ENCODE measurements around the gene SLC9A3. TPM values are rescaled to one million over a fixed set of nuclear protein-coding genes. Genes with fewer than 3 reads are reported as not detected.

SLC9A3 gene
- polyA plus RNA-seq, 1 of the 3 experiments (the other 2 are of a cell fraction) = 1.9 TPM

DNA sequence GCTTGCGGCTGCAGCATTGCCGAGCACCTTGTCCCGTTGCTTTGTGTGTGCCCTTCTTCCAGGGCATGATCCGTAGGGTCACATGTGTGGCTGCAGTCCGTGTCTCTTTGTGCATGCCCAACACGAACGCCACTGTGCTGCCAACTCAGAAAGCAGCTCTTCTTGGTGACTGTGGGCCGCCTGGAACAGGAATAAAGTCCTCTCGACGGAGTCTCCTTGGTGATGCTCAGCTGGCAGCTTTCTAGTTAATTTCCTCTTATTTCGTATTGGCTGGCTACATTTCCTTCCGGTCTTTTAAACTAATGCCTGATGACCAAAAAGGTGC lies 75.5 kb downstream of the SLC9A3 start:
- no peaks in the 10 kb centered on the region for H3K27me3 ChIP-seq (ENCODE audit: insufficient read depth)
- no peak overlapping the region for H3K9ac ChIP-seq
- H3F3A ChIP-seq (replicated peaks; ENCODE audit: insufficient read depth) = no peaks in the 10 kb centered on the region
- H3K9me2 ChIP-seq = no peaks in the 10 kb centered on the region
- peaks cover 42% of the 10 kb centered on the region for H3K79me2 ChIP-seq (ENCODE audit: insufficient read depth)
- no peak overlapping the region for H3K4me2 ChIP-seq
- peaks cover 11% of the 10 kb centered on the region for H3K9me3 ChIP-seq
- WGBS (ENCODE audit: low lambda C conversion rate) = 94% methylated on average over 12 of the region's 12 CpGs
- no peak overlapping the region for H3K27ac ChIP-seq (ENCODE audit: low read depth in 2 of 2, low read length in 1 of 2)
- no peak for TF ChIP-seq ZBTB33 (IDR thresholded peaks at IDR 0.05; ENCODE audit: borderline replicate concordance, low read depth)
- no peak for TF ChIP-seq ELF1 (IDR thresholded peaks at IDR 0.05)
- no peak for TF ChIP-seq CHD2 (IDR thresholded peaks at IDR 0.05; ENCODE audit: low read length, partially characterized antibody)
- no peak for TF ChIP-seq EZH2phosphoT487 (IDR thresholded peaks at IDR 0.05; ENCODE audit: borderline replicate concordance, low read depth)
- TF ChIP-seq RCOR1 (IDR thresholded peaks at IDR 0.05; ENCODE audit: low read length) = no peak
- no peak for TF ChIP-seq TEAD4 (IDR thresholded peaks at IDR 0.05; ENCODE audit: borderline replicate concordance, insufficient read depth)
- no peak for TF ChIP-seq FOXM1 (IDR thresholded peaks at IDR 0.05; ENCODE audit: low read depth)
- TF ChIP-seq TAF1 (IDR thresholded peaks at IDR 0.05; ENCODE audit: borderline replicate concordance, low read depth, low read length) = no peak
- TF ChIP-seq USF1 (IDR thresholded peaks at IDR 0.05; ENCODE audit: borderline replicate concordance, low read depth) = no peak
- TF ChIP-seq EP300 (IDR thresholded peaks at IDR 0.05; ENCODE audit: borderline replicate concordance in 1 of 2, low read depth in 1 of 2, low read length in 1 of 2) = no peak
- TF ChIP-seq TCF12 (IDR thresholded peaks at IDR 0.05) = no peak
- no peak for TF ChIP-seq REST (IDR thresholded peaks at IDR 0.05; ENCODE audit: low read depth, low read length)
- no peak for TF ChIP-seq RAD21 (IDR thresholded peaks at IDR 0.05; ENCODE audit: low read length)
- no peak for TF ChIP-seq NFIC (IDR thresholded peaks at IDR 0.05; ENCODE audit: borderline replicate concordance)
- TF ChIP-seq RXRA (IDR thresholded peaks at IDR 0.05; ENCODE audit: borderline replicate concordance, low read depth) = no peak
- no peak for TF ChIP-seq GABPA (IDR thresholded peaks at IDR 0.05; ENCODE audit: low read depth)
- POLR2A ChIA-PET = no interaction called here
- no peaks in the 10 kb centered on the region; the same call in 1 of the 2 replicates for H4K20me1 ChIP-seq (ENCODE audit: insufficient read depth)
- peaks cover 56 to 72% of the 10 kb centered on the region in 2 experiments for H3K36me3 ChIP-seq (replicated peaks in 1 of 2; ENCODE audit: control insufficient read depth in 1 of 2, insufficient read depth in 2 of 2, low read length in 1 of 2)
- no peak overlapping the region for H3K4me3 ChIP-seq (ENCODE audit: low read depth in 2 of 2, low read length in 1 of 2)
- peaks cover 0 to 10% of the 10 kb centered on the region in 2 experiments; a peak in 1 of 4 replicates for H3K4me1 ChIP-seq (ENCODE audit: control insufficient read depth in 1 of 2, insufficient read depth in 2 of 2, low read depth in 1 of 2, low read length in 1 of 2)
- CTCF ChIA-PET = interaction anchor here (1.3 kb wide), 1 partner anchor 10 kb away, joined by 3 read pairs; no protein-coding TSS in a partner anchor
- DNase-seq = no peak
- no peak overlapping the region for H2AFZ ChIP-seq (ENCODE audit: low read depth)
